ENCODE data around the gene DYRK3.

- TF ChIP-seq EZH2 (IDR thresholded peaks at IDR 0.05; ENCODE audit: low read length, missing control alignments), result no peak
- TF ChIP-seq, protein P1, sequence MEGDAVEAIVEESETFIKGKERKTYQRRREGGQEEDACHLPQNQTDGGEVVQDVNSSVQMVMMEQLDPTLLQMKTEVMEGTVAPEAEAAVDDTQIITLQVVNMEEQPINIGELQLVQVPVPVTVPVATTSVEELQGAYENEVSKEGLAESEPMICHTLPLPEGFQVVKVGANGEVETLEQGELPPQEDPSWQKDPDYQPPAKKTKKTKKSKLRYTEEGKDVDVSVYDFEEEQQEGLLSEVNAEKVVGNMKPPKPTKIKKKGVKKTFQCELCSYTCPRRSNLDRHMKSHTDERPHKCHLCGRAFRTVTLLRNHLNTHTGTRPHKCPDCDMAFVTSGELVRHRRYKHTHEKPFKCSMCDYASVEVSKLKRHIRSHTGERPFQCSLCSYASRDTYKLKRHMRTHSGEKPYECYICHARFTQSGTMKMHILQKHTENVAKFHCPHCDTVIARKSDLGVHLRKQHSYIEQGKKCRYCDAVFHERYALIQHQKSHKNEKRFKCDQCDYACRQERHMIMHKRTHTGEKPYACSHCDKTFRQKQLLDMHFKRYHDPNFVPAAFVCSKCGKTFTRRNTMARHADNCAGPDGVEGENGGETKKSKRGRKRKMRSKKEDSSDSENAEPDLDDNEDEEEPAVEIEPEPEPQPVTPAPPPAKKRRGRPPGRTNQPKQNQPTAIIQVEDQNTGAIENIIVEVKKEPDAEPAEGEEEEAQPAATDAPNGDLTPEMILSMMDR (conservative IDR thresholded peaks at IDR 0.05 in 1 of 2, IDR thresholded peaks at IDR 0.05 in 1 of 2; ENCODE audit: low read depth in 1 of 2, low read length in 2 of 2), result no peak
These were observed 52.0 kb downstream of the DYRK3 start for GRCh38 chr1:206687251-206687914.
